Mesangial cell (primary cell): ENCODE results near the gene CLRN1. TPM values are rescaled to one million over a fixed set of nuclear protein-coding genes. Genes with fewer than 3 reads are reported as not detected.

ENCODE experiments used
- total RNA-seq: library from RNA; depleted of rRNA; stranded (reverse); fragments of >200 nt; gene quantifications from 2 replicates; pipeline ENCODE4 v1.2.3, GENCODE V29; 2015

Gene CLRN1
- total RNA-seq: not detected in 2 replicates

GRCh38 chr3:150972366-150973071 is at the start of gene CLRN1:
Gene CLRN1, minus strand, starts transcription at chr3:150972727. Its CDS starts 19 bp downstream, at chr3:150972708.

GRCh38 chr3:150905339-150905738 is 67.2 kb downstream of the CLRN1 start, which contains the start of gene MINDY4B:
Gene MINDY4B, minus strand, starts transcription at chr3:150905439. Its CDS starts 0 bp downstream, at chr3:150905439.

Other genes starting within 250 kb of the CLRN1 start
- 36.5 and 47.7 TPM in 2 replicates for gene SIAH2, start 209.6 kb downstream of the CLRN1 start, total RNA-seq
- gene MINDY4B, start 67.3 kb downstream of the CLRN1 start, total RNA-seq: not detected in 2 replicates
- gene MED12L, start 112.9 kb upstream of the CLRN1 start, total RNA-seq: 0.49 and 0.63 TPM in 2 replicates
- gene GPR171, start 230.5 kb upstream of the CLRN1 start, total RNA-seq: not detected in 2 replicates